Testis (tissue), 5 donors: ENCODE results near the gene ARHGAP40. TPM values are rescaled to one million over a fixed set of nuclear protein-coding genes. Genes with fewer than 3 reads are reported as not detected.

ENCODE experiments used
- DNase-seq: peaks from one replicate; pipeline ENCODE4 v3.0.0-alpha.2; 2019
- H3K27ac ChIP-seq, 2 donors: fragments of 200-600 bp; sonication (generic); one replicate each; pipeline ENCODE4 v1.5.1; 2019
- H3K27me3 ChIP-seq: fragments of 200-600 bp; sonication (generic); one replicate; pipeline ENCODE4 v1.5.1; 2019
- H3K36me3 ChIP-seq: fragments of 200-600 bp; sonication (generic); one replicate; pipeline ENCODE4 v1.5.1; 2017; ENCODE audit warnings: low read depth; ENCODE audit errors: missing control alignments
- H3K4me1 ChIP-seq: fragments of 200-600 bp; sonication (generic); one replicate; pipeline ENCODE4 v1.5.1; 2019
- H3K4me3 ChIP-seq, 2 donors: fragments of 200-600 bp; sonication (generic); one replicate each; pipeline ENCODE4 v1.5.1; 2017 to 2019
- H3K9me3 ChIP-seq: fragments of 200-600 bp; sonication (generic); one replicate; pipeline ENCODE4 v1.5.1; 2017
- POLR2A ChIP-seq: fragments of 450-650 bp; IDR thresholded peaks from one replicate; pipeline ENCODE4 v1.6.1; 2017; ENCODE audit warnings: antibody characterized with exemption, mild to moderate bottlenecking, moderate library complexity
- WGBS, 2 donors: methylation state at CpG; one replicate each; pipeline ENCODE4 v1.1.5; 2018; 5-methylcytosine and 5-hydroxymethylcytosine counted together
- intact Hi-C: fragments of 100-400 bp; cut with DNase I; formaldehyde crosslinking; loops from one replicate; pipeline ENCODE4 v1.15.1; 2023; ENCODE audit warnings: low total_unique reads
- long read RNA-seq, 2 donors: transcript quantifications; one replicate each; lab custom pipeline, GENCODE V29; 2026
- polyA plus RNA-seq: library from polyadenylated mRNA; stranded (reverse); fragments of 350-450 nt; fragmentation: Illumina TruSeq; extraction: RNeasy Lipid Tissue Mini Kit (QIAGEN cat#74804); gene quantifications from one replicate; pipeline ENCODE4 v1.2.3, GENCODE V29; 2014; ENCODE audit warnings: low read depth, low replicate concordance; ENCODE audit not compliant: insufficient read depth
- total RNA-seq, 2 donors: library from RNA; depleted of rRNA; stranded (reverse); fragments of >200 nt; gene quantifications; one replicate each; pipeline ENCODE4 v1.2.3, GENCODE V29; 2016
- TF ChIP-seq, protein P1 (sequence below), 3 experiments: fragments of 450-650 bp in 2 of 3; fragments of 200-600 bp in 1 of 3; sonication (generic) in 1 of 3; IDR thresholded peaks; one replicate each; pipeline ENCODE4 v1.5.1; 2016 to 2019; ENCODE audit warnings: antibody characterized with exemption in 3 of 3, mild to moderate bottlenecking in 2 of 3, moderate library complexity in 1 of 3

ARHGAP40 gene
- total RNA-seq (1 to 10 TPM; 1.5 TPM), polyA plus RNA-seq (3.2 TPM)
- long read RNA-seq, donor 1 = 0 reads
- long read RNA-seq, donor 2 = 0 reads

DNA sequence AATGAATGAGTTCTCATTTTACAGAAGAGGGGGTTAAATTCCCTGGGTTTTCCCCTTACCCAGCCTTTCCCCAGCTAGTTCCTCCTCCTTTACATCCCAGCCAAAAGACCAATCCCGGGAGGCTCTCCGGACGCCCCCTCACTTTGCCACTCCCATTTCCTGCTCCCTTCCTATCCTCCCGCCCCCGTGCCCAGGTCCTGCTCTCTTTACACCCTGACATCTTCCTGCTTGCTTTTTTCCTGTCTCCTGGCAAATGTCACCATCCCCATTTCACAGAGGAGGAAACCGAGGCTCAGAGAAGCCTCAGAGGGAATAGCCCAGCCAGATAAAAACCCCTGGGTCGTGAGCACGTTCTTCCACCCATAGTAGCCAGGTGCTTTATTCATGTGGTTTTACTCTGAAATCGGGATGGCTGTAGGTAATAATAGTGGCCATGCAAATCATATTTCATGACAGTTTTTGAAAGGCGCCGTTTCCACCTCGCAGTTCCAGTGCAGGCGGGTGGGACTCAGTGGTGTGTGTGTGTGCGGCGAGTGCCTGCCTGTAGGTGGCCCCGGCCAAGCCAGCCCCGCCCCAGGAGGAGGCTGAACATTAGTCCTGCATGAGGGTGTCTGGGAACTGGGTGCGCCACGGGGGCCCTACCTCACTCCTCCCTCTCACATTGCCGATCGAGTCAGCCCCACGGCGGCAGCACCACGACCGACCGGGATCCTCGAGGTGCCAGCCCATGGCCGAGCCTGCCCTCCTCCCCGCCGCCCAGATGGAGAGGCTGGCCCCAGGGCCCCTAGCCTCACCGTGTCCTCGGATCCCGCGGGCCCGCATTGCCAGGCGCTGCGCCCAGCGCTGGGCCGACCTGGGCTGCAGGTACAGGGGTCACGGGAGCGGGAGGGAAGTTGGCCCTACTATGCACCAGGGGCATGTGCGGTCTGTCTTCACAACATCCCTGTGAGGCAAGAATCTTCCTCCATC is at the start of gene ARHGAP40:
ARHGAP40 (plus strand) TSS at position 594 of the 969 bp plus-strand sequence.
- no peak for DNase-seq
- no peak within 1 kb of the TSS for H3K4me3 ChIP-seq
- TF ChIP-seq POLR2A = no peak
- TF ChIP-seq, protein P1, sequence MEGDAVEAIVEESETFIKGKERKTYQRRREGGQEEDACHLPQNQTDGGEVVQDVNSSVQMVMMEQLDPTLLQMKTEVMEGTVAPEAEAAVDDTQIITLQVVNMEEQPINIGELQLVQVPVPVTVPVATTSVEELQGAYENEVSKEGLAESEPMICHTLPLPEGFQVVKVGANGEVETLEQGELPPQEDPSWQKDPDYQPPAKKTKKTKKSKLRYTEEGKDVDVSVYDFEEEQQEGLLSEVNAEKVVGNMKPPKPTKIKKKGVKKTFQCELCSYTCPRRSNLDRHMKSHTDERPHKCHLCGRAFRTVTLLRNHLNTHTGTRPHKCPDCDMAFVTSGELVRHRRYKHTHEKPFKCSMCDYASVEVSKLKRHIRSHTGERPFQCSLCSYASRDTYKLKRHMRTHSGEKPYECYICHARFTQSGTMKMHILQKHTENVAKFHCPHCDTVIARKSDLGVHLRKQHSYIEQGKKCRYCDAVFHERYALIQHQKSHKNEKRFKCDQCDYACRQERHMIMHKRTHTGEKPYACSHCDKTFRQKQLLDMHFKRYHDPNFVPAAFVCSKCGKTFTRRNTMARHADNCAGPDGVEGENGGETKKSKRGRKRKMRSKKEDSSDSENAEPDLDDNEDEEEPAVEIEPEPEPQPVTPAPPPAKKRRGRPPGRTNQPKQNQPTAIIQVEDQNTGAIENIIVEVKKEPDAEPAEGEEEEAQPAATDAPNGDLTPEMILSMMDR (IDR thresholded peaks at IDR 0.05) = no peak
- H3K27ac ChIP-seq = no peak within 1 kb of the TSS
- H3K9me3 ChIP-seq = no peaks in the 10 kb centered on the region
- intact Hi-C loops = no loop called here
- no peaks in the 10 kb centered on the region for H3K4me1 ChIP-seq
- H3K36me3 ChIP-seq = no peaks in the 10 kb centered on the region
- H3K27me3 ChIP-seq = no peaks in the 10 kb centered on the region
- 2 to 13% methylated on average over 16 to 42 of the region's 42 CpGs for WGBS, 2 donors

DNA sequence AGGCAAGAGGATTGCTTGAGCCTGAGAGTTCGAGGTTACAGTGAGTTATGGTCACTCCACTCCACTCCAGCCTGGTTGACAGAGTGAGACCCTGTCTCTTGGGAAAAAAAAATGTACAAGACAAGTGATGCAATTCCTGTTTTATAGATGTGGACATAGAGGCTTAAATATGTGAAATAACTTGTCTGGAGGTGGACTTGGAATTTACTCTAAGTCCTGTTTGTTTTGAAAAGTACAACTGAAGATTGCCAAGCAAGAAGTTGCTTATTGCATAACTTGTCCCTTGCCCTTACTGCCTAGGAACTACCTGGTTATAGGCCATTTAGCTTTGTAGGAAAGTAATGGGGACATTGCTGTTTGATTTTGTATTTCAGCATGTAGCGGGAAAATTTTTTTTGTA is 46.6 kb upstream of the ARHGAP40 start:
- Histone ChIP-seq H3K27ac (no peak overlapping the region), H3K4me1 (no peaks in the 10 kb centered on the region), H3K36me3 (no peaks in the 10 kb centered on the region), H3K27me3 (no peaks in the 10 kb centered on the region), H3K4me3 (no peak overlapping the region), H3K9me3 (no peaks in the 10 kb centered on the region)
- no peak for DNase-seq
- TF ChIP-seq POLR2A = no peak
- TF ChIP-seq, protein P1 (IDR thresholded peaks at IDR 0.05) = no peak
- intact Hi-C loops = no loop called here
- 92 to 96% methylated on average over 2 of the region's 2 CpGs for WGBS, 2 donors

DNA sequence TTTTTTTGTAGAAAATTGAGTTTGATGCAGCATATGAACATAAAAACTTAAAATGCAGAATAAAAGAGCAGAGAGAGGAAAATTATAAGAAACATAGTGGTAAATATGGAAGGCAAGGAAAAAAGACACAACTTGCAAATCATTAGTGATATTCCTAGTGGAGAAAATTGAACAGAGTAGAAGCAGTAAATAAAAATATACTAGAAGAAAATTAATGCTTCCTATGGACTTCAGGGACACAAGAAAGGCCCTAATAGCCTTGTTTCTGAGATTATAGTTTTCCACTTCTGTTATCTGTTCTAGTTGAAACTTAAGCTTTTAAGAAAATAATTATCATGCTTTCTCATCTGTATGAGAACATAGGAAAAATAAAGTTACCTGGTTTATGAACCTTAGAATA is 46.2 kb upstream of the ARHGAP40 start:
- no peaks in the 10 kb centered on the region for H3K36me3 ChIP-seq
- no peak overlapping the region for H3K4me3 ChIP-seq
- intact Hi-C loops = no loop called here
- H3K27ac ChIP-seq = no peak overlapping the region
- no peak for DNase-seq
- no peaks in the 10 kb centered on the region for H3K4me1 ChIP-seq
- TF ChIP-seq POLR2A = no peak
- TF ChIP-seq, protein P1 (IDR thresholded peaks at IDR 0.05) = no peak
- H3K9me3 ChIP-seq = no peaks in the 10 kb centered on the region
- H3K27me3 ChIP-seq = no peaks in the 10 kb centered on the region

DNA sequence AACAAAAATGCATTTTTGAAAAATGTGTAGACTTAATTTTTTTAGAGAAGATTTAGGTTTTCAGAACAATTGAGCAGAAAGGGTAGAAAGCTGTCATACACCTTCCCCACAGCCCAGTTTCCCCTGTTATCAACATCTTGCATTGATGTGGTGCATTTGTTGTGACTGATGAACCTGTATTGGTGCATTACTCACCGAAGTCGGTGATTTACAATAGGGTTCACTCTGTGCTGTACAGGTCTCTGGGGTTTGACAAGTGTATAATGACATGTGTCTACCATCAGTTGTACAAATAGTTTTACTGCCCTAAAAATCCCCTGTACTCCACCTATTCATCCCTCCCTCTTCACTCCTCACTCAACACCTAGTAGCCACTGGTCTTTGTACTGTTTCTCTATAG is 44.4 kb upstream of the ARHGAP40 start:
- Histone ChIP-seq H3K4me1 (no peaks in the 10 kb centered on the region), H3K27ac (no peak overlapping the region), H3K27me3 (no peaks in the 10 kb centered on the region), H3K4me3 (no peak overlapping the region), H3K36me3 (no peaks in the 10 kb centered on the region), H3K9me3 (no peaks in the 10 kb centered on the region)
- TF ChIP-seq POLR2A = no peak
- TF ChIP-seq, protein P1 (IDR thresholded peaks at IDR 0.05) = no peak
- WGBS, 2 donors = 88 to 100% methylated on average over 2 of the region's 2 CpGs
- DNase-seq = no peak
- intact Hi-C loops = no loop called here
